Neural cell (in vitro differentiated cells): Measurements from ENCODE around the gene ERMAP. TPM values are rescaled to one million over a fixed set of nuclear protein-coding genes. Genes with fewer than 3 reads are reported as not detected.

Experiments
- H2AFZ ChIP-seq: fragments of 200-600, 300-800 bp; sonication (generic), shearing (Covaris generic); 2 replicates; pipeline ENCODE4 v1.6.0; 2014; ENCODE audit warnings: low read depth, mild to moderate bottlenecking, antibody characterized with exemption, low read length, moderate library complexity
- H3F3A ChIP-seq: fragments of 200-600 bp; shearing (Covaris generic); 2 replicates; pipeline ENCODE4 v1.6.1; 2016; ENCODE audit warnings: mild to moderate bottlenecking, moderate library complexity, mixed read lengths, antibody characterized with exemption, low read length; ENCODE audit not compliant: insufficient read depth, poor library complexity, severe bottlenecking
- H3K27ac ChIP-seq: fragments of 200-600, 300-800 bp; sonication (generic), shearing (Covaris generic); 2 replicates; pipeline ENCODE4 v1.5.1; 2014; ENCODE audit warnings: mild to moderate bottlenecking, low read length, moderate library complexity
- H3K27me3 ChIP-seq: fragments of 300-800, 200-600 bp; sonication (generic), shearing (Covaris generic); 2 replicates; pipeline ENCODE4 v1.6.0; 2014; ENCODE audit warnings: mild to moderate bottlenecking, low read depth, low read length, moderate library complexity; ENCODE audit not compliant: insufficient read depth
- H3K36me3 ChIP-seq: fragments of 300-800, 200-600 bp; sonication (generic), shearing (Covaris generic); 2 replicates; pipeline ENCODE4 v1.5.1; 2014; ENCODE audit warnings: mild to moderate bottlenecking, antibody characterized with exemption, low read length, moderate library complexity; ENCODE audit not compliant: insufficient read depth
- H3K4me2 ChIP-seq: fragments of 300-800, 200-600 bp; sonication (generic), shearing (Covaris generic); 2 replicates; pipeline ENCODE4 v1.6.0; 2014; ENCODE audit warnings: mild to moderate bottlenecking, low read length
- H3K4me3 ChIP-seq: fragments of 300-800, 200-600 bp; sonication (generic), shearing (Covaris generic); 2 replicates; pipeline ENCODE4 v1.5.1; 2014; ENCODE audit warnings: mild to moderate bottlenecking, low read length, moderate library complexity
- H3K79me2 ChIP-seq: fragments of 200-600 bp; shearing (Covaris generic); replicated peaks from 2 replicates; pipeline ENCODE4 v1.6.0; 2014; ENCODE audit warnings: mild to moderate bottlenecking, low read length, moderate library complexity; ENCODE audit not compliant: insufficient read depth
- H3K9ac ChIP-seq: fragments of 300-800, 200-600 bp; sonication (generic), shearing (Covaris generic); 2 replicates; pipeline ENCODE4 v1.6.1; 2016; ENCODE audit warnings: mild to moderate bottlenecking, low read length, mixed read lengths
- H3K9me2 ChIP-seq: fragments of 200-600 bp; shearing (Covaris generic); 2 replicates; pipeline ENCODE4 v1.6.1; 2016; ENCODE audit warnings: mild to moderate bottlenecking, low read length, mixed read lengths; ENCODE audit not compliant: insufficient read depth
- H3K9me3 ChIP-seq: fragments of 200-600, 300-800 bp; sonication (generic), shearing (Covaris generic); 2 replicates; pipeline ENCODE4 v1.6.1; 2016; ENCODE audit warnings: mild to moderate bottlenecking, mixed run types, low read length, moderate library complexity, mixed read lengths
- H4K20me1 ChIP-seq: fragments of 200-600 bp; shearing (Covaris generic); 2 replicates; pipeline ENCODE4 v1.6.1; 2016; ENCODE audit warnings: mild to moderate bottlenecking, mixed run types; ENCODE audit not compliant: insufficient read depth
- EP300 ChIP-seq: fragments of 450-650 bp; conservative IDR thresholded peaks from 2 replicates; pipeline ENCODE4 v1.6.1; 2014; ENCODE audit warnings: antibody characterized with exemption, mild to moderate bottlenecking, moderate library complexity; ENCODE audit not compliant: poor library complexity, severe bottlenecking
- EZH2 ChIP-seq: fragments of 200-600, 300-800 bp; shearing (Covaris generic), sonication (generic); IDR thresholded peaks from 2 replicates; pipeline ENCODE4 v1.6.1; 2014; ENCODE audit warnings: antibody characterized with exemption, low read length, borderline replicate concordance, mild to moderate bottlenecking; ENCODE audit not compliant: insufficient read depth, poor library complexity, severe bottlenecking
- MXI1 ChIP-seq: fragments of 450-650 bp; conservative IDR thresholded peaks from 2 replicates; pipeline ENCODE4 v1.6.1; 2014; ENCODE audit warnings: antibody characterized with exemption, mild to moderate bottlenecking; ENCODE audit not compliant: poor library complexity, severe bottlenecking
- POLR2AphosphoS5 ChIP-seq: IDR thresholded peaks from 2 replicates; pipeline ENCODE4 v1.6.1; 2012
- RAD21 ChIP-seq: fragments of 450-650 bp; conservative IDR thresholded peaks from 2 replicates; pipeline ENCODE4 v1.6.1; 2014; ENCODE audit warnings: antibody characterized with exemption, mild to moderate bottlenecking, moderate library complexity
- SMC3 ChIP-seq: fragments of 450-650 bp; conservative IDR thresholded peaks from 2 replicates; pipeline ENCODE4 v1.6.1; 2014; ENCODE audit warnings: antibody characterized with exemption, mild to moderate bottlenecking, moderate library complexity; ENCODE audit not compliant: poor library complexity
- TAF1 ChIP-seq: IDR thresholded peaks from 2 replicates; pipeline ENCODE4 v1.6.1; 2012; ENCODE audit warnings: low read depth
- polyA plus RNA-seq: library from polyadenylated mRNA; depleted of rRNA; stranded (reverse); fragments of >200 nt; gene quantifications from 2 replicates; pipeline ENCODE4 v1.2.3, GENCODE V29; 2014
- TF ChIP-seq, protein P1 (sequence below): fragments of 450-650 bp; IDR thresholded peaks from 2 replicates; pipeline ENCODE4 v1.5.1; 2014; ENCODE audit warnings: antibody characterized with exemption, mild to moderate bottlenecking, moderate library complexity; ENCODE audit not compliant: poor library complexity, severe bottlenecking
- TF ChIP-seq, protein P2 (sequence below): IDR thresholded peaks from 2 replicates; pipeline ENCODE4 v1.6.1; 2012; ENCODE audit warnings: borderline replicate concordance

The ERMAP gene
- polyA plus RNA-seq, 1 donor from 2014 or later, result 10.6 TPM

DNA sequence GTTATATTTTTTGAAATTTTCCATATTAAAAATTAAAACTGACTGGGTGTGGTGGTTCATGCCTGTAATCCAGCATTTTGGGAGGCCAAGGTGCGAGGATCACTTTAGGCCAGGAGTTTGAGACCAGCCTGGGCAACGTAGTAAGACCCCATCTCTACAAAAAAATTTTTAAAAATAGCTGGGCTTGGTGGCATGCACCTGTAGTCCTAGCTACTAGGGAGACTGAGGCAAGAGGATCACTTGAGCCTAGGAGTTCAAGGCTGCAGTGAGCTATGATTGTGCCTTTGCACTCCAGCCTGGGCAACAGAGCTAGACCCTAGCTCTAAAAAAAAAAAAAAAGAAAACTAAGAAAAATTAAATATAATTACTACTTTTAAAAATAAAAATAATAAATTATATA is 4.8 kb downstream of the ERMAP start:
- H3K9me2 ChIP-seq, result no peaks in the 10 kb centered on the region
- TF ChIP-seq EP300, result no peak

DNA sequence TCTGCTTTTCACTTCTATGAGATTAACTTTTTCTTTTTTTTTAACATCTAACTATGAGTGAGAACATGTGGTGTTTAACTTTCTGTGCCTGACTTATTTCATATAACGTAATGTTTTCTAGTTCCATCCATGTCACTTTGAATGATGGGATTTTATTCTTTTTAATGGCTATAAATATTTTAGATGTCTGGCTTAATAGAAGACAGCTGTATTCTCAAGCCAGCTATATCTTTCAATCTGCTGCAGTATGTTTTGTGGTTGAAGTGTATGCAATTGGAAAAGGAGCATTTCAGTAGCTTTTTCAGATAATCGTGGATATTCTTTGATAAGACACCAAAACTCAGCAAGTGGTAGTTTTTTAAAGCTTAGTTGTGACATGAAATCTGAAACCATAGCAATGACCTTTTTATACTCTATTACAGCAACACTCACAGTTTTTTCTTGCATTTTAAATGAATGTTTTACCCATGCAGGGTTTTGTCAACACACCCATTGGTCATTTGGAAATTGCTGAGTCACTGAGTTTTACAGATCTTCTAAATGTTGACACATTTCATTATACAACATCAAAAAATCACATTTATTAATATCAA is 6.0 kb downstream of the ERMAP start:
- H3K4me3 ChIP-seq, result no peak overlapping the region
- H3K27ac ChIP-seq, result no peak overlapping the region
- H3K36me3 ChIP-seq, result no peaks in the 10 kb centered on the region
- H3F3A ChIP-seq, result no peaks in the 10 kb centered on the region
- H3K9me2 ChIP-seq, result no peaks in the 10 kb centered on the region
- H3K27me3 ChIP-seq, result no peaks in the 10 kb centered on the region
- no peaks in the 10 kb centered on the region for H4K20me1 ChIP-seq
- no peak overlapping the region for H3K9ac ChIP-seq
- no peak overlapping the region for H2AFZ ChIP-seq
- H3K9me3 ChIP-seq, result no peaks in the 10 kb centered on the region
- H3K79me2 ChIP-seq, result no peaks in the 10 kb centered on the region
- H3K4me2 ChIP-seq, result no peak overlapping the region
- TF ChIP-seq RAD21 (no peak), MXI1 (no peak), EP300 (no peak), POLR2AphosphoS5 (no peak), SMC3 (no peak), EZH2 (no peak), TAF1 (no peak)
- TF ChIP-seq, protein P1, sequence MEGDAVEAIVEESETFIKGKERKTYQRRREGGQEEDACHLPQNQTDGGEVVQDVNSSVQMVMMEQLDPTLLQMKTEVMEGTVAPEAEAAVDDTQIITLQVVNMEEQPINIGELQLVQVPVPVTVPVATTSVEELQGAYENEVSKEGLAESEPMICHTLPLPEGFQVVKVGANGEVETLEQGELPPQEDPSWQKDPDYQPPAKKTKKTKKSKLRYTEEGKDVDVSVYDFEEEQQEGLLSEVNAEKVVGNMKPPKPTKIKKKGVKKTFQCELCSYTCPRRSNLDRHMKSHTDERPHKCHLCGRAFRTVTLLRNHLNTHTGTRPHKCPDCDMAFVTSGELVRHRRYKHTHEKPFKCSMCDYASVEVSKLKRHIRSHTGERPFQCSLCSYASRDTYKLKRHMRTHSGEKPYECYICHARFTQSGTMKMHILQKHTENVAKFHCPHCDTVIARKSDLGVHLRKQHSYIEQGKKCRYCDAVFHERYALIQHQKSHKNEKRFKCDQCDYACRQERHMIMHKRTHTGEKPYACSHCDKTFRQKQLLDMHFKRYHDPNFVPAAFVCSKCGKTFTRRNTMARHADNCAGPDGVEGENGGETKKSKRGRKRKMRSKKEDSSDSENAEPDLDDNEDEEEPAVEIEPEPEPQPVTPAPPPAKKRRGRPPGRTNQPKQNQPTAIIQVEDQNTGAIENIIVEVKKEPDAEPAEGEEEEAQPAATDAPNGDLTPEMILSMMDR, result no peak
- TF ChIP-seq, protein P2, sequence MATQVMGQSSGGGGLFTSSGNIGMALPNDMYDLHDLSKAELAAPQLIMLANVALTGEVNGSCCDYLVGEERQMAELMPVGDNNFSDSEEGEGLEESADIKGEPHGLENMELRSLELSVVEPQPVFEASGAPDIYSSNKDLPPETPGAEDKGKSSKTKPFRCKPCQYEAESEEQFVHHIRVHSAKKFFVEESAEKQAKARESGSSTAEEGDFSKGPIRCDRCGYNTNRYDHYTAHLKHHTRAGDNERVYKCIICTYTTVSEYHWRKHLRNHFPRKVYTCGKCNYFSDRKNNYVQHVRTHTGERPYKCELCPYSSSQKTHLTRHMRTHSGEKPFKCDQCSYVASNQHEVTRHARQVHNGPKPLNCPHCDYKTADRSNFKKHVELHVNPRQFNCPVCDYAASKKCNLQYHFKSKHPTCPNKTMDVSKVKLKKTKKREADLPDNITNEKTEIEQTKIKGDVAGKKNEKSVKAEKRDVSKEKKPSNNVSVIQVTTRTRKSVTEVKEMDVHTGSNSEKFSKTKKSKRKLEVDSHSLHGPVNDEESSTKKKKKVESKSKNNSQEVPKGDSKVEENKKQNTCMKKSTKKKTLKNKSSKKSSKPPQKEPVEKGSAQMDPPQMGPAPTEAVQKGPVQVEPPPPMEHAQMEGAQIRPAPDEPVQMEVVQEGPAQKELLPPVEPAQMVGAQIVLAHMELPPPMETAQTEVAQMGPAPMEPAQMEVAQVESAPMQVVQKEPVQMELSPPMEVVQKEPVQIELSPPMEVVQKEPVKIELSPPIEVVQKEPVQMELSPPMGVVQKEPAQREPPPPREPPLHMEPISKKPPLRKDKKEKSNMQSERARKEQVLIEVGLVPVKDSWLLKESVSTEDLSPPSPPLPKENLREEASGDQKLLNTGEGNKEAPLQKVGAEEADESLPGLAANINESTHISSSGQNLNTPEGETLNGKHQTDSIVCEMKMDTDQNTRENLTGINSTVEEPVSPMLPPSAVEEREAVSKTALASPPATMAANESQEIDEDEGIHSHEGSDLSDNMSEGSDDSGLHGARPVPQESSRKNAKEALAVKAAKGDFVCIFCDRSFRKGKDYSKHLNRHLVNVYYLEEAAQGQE, result no peak

More for the DNA sequence above, 4.8 kb downstream of the ERMAP start:
- Histone ChIP-seq H3K36me3 (no peaks in the 10 kb centered on the region), H3K4me2 (no peak overlapping the region), H3F3A (no peaks in the 10 kb centered on the region), H3K27ac (no peak overlapping the region), H3K4me3 (no peak overlapping the region), H3K9me3 (no peaks in the 10 kb centered on the region), H4K20me1 (no peaks in the 10 kb centered on the region), H3K79me2 (no peaks in the 10 kb centered on the region), H2AFZ (no peak overlapping the region), H3K9ac (no peak overlapping the region), H3K27me3 (no peaks in the 10 kb centered on the region)
